Breast epithelium (tissue), 4 donors: ENCODE measurements around the gene SLC30A9. TPM values are rescaled to one million over a fixed set of nuclear protein-coding genes. Genes with fewer than 3 reads are reported as not detected.

Experiments used
- DNase-seq, 2 donors: peaks; one replicate each; pipeline ENCODE4 v3.0.0-alpha.2; 2019; ENCODE audit warnings: low spot score in 2 of 2
- H3K27ac ChIP-seq, 2 donors: fragments of 200-600 bp; sonication (generic) in 1 of 2; one replicate each; pipeline ENCODE4 v1.5.1; 2016 to 2019; ENCODE audit warnings: mild to moderate bottlenecking in 1 of 2
- H3K27me3 ChIP-seq, 2 donors: fragments of 200-600 bp; sonication (generic) in 1 of 2; one replicate each; pipeline versions ENCODE4 v1.5.1 to v1.6.0; 2017 to 2019; ENCODE audit warnings: control low read depth in 1 of 2, mild to moderate bottlenecking in 1 of 2
- H3K36me3 ChIP-seq: fragments of 200-600 bp; one replicate; pipeline ENCODE4 v1.5.1; 2019
- H3K4me1 ChIP-seq, 2 donors: fragments of 200-600 bp; sonication (generic); one replicate each; pipeline ENCODE4 v1.5.1; 2016 to 2019; ENCODE audit warnings: control low read depth in 1 of 2
- H3K4me3 ChIP-seq, 3 donors: fragments of 200-600 bp; sonication (generic); 1 replicate in 2 of 3; 2 replicates in 1 of 3; pipeline ENCODE4 v1.5.1; 2016 to 2019; ENCODE audit warnings: mild to moderate bottlenecking in 3 of 3, moderate library complexity in 2 of 3
- H3K9me3 ChIP-seq, 2 donors: fragments of 200-600 bp; sonication (generic) in 1 of 2; one replicate each; pipeline ENCODE4 v1.5.1; 2016 to 2019; ENCODE audit warnings: control low read depth in 1 of 2
- POLR2A ChIP-seq: fragments of 450-650 bp; IDR thresholded peaks from one replicate; pipeline ENCODE4 v1.6.1; 2016; ENCODE audit warnings: antibody characterized with exemption, mild to moderate bottlenecking, moderate library complexity
- POLR2AphosphoS5 ChIP-seq, 3 donors: sonication (generic); formaldehyde crosslinking; IDR thresholded peaks; one replicate each; pipeline ENCODE4 v1.6.1; 2017; ENCODE audit warnings: antibody characterized with exemption in 3 of 3
- intact Hi-C: fragments of 100-400 bp; cut with DNase I; formaldehyde crosslinking; loops from one replicate; pipeline ENCODE4 v1.15.1; 2023; ENCODE audit warnings: low total_unique reads
- total RNA-seq, 3 donors: library from RNA; depleted of rRNA; stranded (reverse); fragments of >200 nt; gene quantifications; one replicate each; pipeline ENCODE4 v1.1.0, GENCODE V29; 2016
- TF ChIP-seq, protein P1 (sequence below), 3 donors: fragments of 450-650 bp; IDR thresholded peaks; one replicate each; pipeline ENCODE4 v1.5.1; 2016 to 2017; ENCODE audit warnings: antibody characterized with exemption in 3 of 3, mild to moderate bottlenecking in 3 of 3, moderate library complexity in 3 of 3

SLC30A9 gene
- 10 to 100 TPM; 36.6 to 59.9 (median 37.4) TPM for total RNA-seq

- peak within 1 kb of the TSS; percentile 85 to 89 for H3K27ac ChIP-seq
- no peaks in the 10 kb centered on the region for H3K36me3 ChIP-seq
- DNase-seq: peak; percentile 93 to 97
- intact Hi-C loops: no loop called here
- peak within 1 kb of the TSS; percentile 75 to 97 (median 76) for H3K4me3 ChIP-seq
- TF ChIP-seq POLR2A: peak; percentile 62
- peak; percentile 86 to 99 (median 93) for TF ChIP-seq POLR2AphosphoS5 (IDR thresholded peaks at IDR 0.05)
- TF ChIP-seq, protein P1, sequence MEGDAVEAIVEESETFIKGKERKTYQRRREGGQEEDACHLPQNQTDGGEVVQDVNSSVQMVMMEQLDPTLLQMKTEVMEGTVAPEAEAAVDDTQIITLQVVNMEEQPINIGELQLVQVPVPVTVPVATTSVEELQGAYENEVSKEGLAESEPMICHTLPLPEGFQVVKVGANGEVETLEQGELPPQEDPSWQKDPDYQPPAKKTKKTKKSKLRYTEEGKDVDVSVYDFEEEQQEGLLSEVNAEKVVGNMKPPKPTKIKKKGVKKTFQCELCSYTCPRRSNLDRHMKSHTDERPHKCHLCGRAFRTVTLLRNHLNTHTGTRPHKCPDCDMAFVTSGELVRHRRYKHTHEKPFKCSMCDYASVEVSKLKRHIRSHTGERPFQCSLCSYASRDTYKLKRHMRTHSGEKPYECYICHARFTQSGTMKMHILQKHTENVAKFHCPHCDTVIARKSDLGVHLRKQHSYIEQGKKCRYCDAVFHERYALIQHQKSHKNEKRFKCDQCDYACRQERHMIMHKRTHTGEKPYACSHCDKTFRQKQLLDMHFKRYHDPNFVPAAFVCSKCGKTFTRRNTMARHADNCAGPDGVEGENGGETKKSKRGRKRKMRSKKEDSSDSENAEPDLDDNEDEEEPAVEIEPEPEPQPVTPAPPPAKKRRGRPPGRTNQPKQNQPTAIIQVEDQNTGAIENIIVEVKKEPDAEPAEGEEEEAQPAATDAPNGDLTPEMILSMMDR (IDR thresholded peaks at IDR 0.05): peak in 2 of 3 donors; percentile 50 to 59
- H3K27me3 ChIP-seq: no peaks in the 10 kb centered on the region
- no peaks in the 10 kb centered on the region for H3K9me3 ChIP-seq
- no peaks in the 10 kb centered on the region for H3K4me1 ChIP-seq
Measured at GRCh38 chr4:41990365-41991111, at the start of gene SLC30A9. Gene SLC30A9 (plus strand): TSS chr4:41990530. CDS start chr4:41990652, 122 bp downstream.

DNA sequence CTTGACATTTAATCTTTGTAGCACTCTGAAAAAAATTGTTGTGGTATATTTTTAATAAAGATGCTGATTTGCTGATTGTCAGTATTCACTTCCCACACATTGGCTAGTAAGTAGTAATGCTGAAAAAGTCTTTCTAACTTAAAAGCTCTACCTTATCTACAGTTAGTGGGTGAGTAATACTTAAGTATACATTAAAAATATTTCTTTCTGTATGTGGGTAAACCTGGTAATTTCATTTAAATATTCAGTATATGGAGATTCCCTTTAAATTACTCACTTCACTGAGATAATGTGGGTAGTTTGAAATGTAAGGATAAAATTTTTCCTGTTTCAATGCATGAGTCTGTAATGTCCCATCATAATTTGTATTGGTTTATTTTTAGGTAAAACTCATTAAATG, 49.5 kb upstream of the SLC30A9 start:
- Histone ChIP-seq H3K27me3 (no peaks in the 10 kb centered on the region), H3K9me3 (no peaks in the 10 kb centered on the region), H3K36me3 (no peaks in the 10 kb centered on the region), H3K27ac (no peak overlapping the region), H3K4me1 (peaks cover 0 to 9% of the 10 kb centered on the region in 2 donors), H3K4me3 (no peak overlapping the region)
- TF ChIP-seq, protein P1 (IDR thresholded peaks at IDR 0.05): no peak
- TF ChIP-seq POLR2A (no peak), POLR2AphosphoS5 (IDR thresholded peaks at IDR 0.05) (no peak)
- intact Hi-C loops: no loop called here
- no peak for DNase-seq

- no peak for TF ChIP-seq POLR2A
- no peak for TF ChIP-seq POLR2AphosphoS5 (IDR thresholded peaks at IDR 0.05)
- TF ChIP-seq, protein P1 (IDR thresholded peaks at IDR 0.05): no peak
- no peaks in the 10 kb centered on the region for H3K9me3 ChIP-seq
Measured at GRCh38 chr4:41943506-41943905, 46.8 kb upstream of the SLC30A9 start.

DNA sequence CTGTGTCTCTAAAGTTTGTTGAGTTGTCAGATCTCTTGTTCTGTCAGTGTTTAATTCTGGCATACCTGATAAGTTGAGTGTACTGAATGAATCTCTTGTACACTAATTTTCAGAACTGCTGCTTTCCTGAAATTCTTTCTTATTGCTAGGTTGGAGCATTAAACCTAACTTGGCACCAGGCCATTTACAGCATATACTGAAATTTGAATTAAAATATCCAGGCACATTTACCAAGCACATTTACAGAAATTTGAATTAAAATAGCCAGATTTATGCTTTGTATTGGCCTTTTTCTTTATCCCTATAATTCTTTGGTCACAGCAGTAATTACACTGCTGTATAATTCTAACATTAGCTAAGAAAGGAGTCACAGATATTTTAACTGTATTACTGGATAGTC, 46.2 kb upstream of the SLC30A9 start:
- no peak for DNase-seq
- H3K9me3 ChIP-seq: no peaks in the 10 kb centered on the region
- H3K4me3 ChIP-seq: no peak overlapping the region
- no peaks in the 10 kb centered on the region for H3K27me3 ChIP-seq
- no peak for TF ChIP-seq POLR2AphosphoS5 (IDR thresholded peaks at IDR 0.05)
- TF ChIP-seq POLR2A: no peak
- TF ChIP-seq, protein P1 (IDR thresholded peaks at IDR 0.05): no peak
- H3K27ac ChIP-seq: no peak overlapping the region
- H3K4me1 ChIP-seq: no peaks in the 10 kb centered on the region
- no peaks in the 10 kb centered on the region for H3K36me3 ChIP-seq
- intact Hi-C loops: no loop called here

More at GRCh38 chr4:41943506-41943905, 46.8 kb upstream of the SLC30A9 start:
- Histone ChIP-seq H3K36me3 (no peaks in the 10 kb centered on the region), H3K4me3 (no peak overlapping the region), H3K4me1 (no peaks in the 10 kb centered on the region), H3K27me3 (no peaks in the 10 kb centered on the region), H3K27ac (no peak overlapping the region)
- intact Hi-C loops: no loop called here
- no peak for DNase-seq

DNA sequence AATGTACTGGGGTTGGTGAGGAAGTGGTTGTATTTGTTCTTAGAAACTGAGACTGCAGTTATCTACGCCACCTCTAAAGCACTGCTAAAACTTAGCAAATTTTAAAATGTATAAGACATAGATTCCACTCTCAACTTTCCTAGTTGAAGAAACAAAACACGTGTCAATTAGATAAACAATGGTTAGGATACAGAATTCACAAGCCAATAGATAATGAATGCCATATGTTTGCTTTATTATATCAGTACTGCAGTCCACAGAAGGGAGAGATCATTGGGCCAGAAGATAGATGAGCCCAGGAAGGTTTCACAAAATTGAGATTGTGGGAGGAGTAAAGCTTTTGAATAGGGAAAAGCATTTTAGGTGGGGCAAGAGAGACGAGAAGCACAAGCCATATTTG, 40.8 kb upstream of the SLC30A9 start:
- no peak for TF ChIP-seq POLR2AphosphoS5 (IDR thresholded peaks at IDR 0.05)
- no peak for TF ChIP-seq POLR2A
- TF ChIP-seq, protein P1 (IDR thresholded peaks at IDR 0.05): no peak
- no peaks in the 10 kb centered on the region for H3K9me3 ChIP-seq
- no peak overlapping the region for H3K27ac ChIP-seq
- H3K4me1 ChIP-seq: no peaks in the 10 kb centered on the region
- H3K36me3 ChIP-seq: peaks cover 7% of the 10 kb centered on the region
- intact Hi-C loops: no loop called here
- no peaks in the 10 kb centered on the region for H3K27me3 ChIP-seq
- H3K4me3 ChIP-seq: no peak overlapping the region
- DNase-seq: no peak
